Iris pigment epithelial cell (primary cell): ENCODE results near the gene SZT2.
A peak's percentile ranks its signal among the peaks of the same experiment; 100 is the strongest.
"Not testable (repeated sequence)": the region's sequence is repeated elsewhere in the genome, so short reads cannot be mapped to it uniquely, and the experiment has no call there.

Experiments used
- DNase-seq: peaks from one replicate; pipeline ENCODE4 v3.0.0-alpha.2; 2011; ENCODE audit warnings: low read depth

Gene SZT2

DNA sequence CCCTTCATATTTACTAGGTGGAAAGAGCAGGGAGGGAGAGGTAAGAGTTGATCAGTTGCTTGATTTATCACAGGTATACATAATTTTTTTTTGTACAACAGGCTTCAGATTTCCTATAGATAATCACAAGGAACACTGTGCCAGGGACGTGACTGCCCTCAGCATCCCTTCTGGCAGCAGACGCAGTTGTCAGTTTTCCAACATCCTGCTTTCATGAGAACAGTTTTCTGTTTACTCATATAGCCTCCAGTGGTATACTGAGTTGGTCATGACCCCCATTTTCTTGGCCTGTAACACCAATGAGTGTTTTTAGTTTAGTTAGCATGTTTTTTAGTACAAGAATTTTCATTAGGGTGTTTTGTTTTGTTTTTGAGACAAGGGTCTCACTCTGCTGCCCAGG, 103.1 kb downstream of the SZT2 start:
- DNase-seq: peak; percentile 39

DNA sequence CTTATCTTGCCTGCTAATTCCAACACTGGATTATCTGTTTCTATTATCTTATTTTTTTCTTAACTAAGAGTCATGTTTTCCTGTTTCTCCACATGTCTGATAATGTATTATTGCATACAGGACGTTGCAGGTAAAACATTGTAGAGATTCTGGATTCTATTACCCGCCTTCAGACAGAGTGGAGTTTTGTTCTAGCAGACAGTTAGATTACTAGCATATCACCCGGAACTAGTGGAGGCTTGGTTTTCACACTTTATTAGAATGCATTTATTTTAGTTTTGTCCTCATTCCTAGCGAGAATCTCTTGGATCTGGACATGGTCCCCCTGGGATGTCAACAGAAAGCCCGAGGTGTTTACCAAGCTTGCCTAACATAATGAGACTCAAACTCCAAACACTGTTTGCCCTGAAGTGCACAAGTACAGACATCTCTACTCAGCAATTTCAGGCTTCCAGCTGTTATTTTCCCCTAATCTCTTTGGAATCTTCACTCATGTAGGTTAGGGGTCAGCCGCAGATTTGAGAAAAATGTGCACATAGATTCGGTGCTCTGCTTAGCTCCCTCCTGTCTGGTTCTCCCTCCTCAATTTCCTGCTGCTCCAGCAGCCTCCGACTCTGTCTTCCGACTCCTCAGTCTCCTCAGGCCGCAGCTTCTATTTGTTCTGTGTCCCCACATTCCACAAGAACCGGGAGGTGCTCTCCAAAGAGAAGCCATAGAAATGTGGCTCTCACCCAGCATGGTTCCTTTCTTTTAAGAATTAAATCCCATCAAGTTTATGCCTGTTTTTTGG, 104.2 kb downstream of the SZT2 start:
- DNase-seq: peak; percentile 38

DNA sequence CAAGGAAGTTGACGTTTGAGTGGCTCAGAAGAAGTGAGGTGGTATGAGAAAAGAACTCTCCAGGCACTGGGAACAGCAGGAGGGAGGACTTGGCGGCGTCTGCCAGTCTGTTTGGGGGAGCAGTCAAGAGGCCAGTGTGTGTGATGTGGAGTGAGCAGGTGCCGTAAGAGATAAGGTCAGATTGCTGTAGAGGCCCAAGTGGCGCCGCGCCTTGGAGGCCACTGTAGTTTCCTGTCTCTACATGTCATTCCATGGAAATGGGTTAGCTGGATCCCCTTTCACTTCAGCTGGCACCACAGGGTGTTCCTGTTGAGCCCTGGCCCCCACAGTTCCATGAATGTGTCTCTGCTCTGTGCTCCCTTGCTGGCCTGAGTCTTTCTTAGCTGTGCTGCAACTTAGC, 105.5 kb downstream of the SZT2 start:
- DNase-seq: no peak

- no peak for DNase-seq
These were observed 110.2 kb downstream of the SZT2 start for GRCh38 chr1:43499898-43500297.

- DNase-seq: not testable (repeated sequence)
These were observed 112.1 kb downstream of the SZT2 start for GRCh38 chr1:43501806-43502205.

GRCh38 chr1:43503534-43503933, 113.8 kb downstream of the SZT2 start:
- no peak for DNase-seq
